Right atrium auricular region (tissue), 2 donors: ENCODE measurements around the gene RRP15. TPM values are rescaled to one million over a fixed set of nuclear protein-coding genes. Genes with fewer than 3 reads are reported as not detected.

Source experiments
- DNase-seq: peaks from one replicate; pipeline ENCODE4 v3.0.0-alpha.2; 2019; ENCODE audit warnings: low spot score
- H3K27ac ChIP-seq, 2 donors: fragments of 200-600 bp; sonication (generic); 1 replicate in 1 of 2; 2 replicates in 1 of 2; pipeline ENCODE4 v1.5.1; 2016 to 2019
- H3K27me3 ChIP-seq, 2 donors: fragments of 200-600 bp; sonication (generic); one replicate each; pipeline versions ENCODE4 v1.5.1 to v1.6.0; 2017 to 2019
- H3K36me3 ChIP-seq: fragments of 200-600 bp; sonication (generic); one replicate; pipeline ENCODE4 v1.5.1; 2016
- H3K4me1 ChIP-seq, 2 donors: fragments of 200-600 bp; sonication (generic); one replicate each; pipeline versions ENCODE4 v1.5.1 to v1.6.0; 2017 to 2019
- H3K4me3 ChIP-seq, 2 donors: fragments of 200-600 bp; sonication (generic); 1 replicate in 1 of 2; 2 replicates in 1 of 2; pipeline ENCODE4 v1.5.1; 2017 to 2019; ENCODE audit warnings: mild to moderate bottlenecking in 1 of 2, moderate library complexity in 1 of 2
- H3K9me3 ChIP-seq, 2 donors: fragments of 200-600 bp; sonication (generic); one replicate each; pipeline ENCODE4 v1.5.1; 2019
- total RNA-seq, 2 donors: library from RNA; depleted of rRNA; stranded (reverse); fragments of >200 nt; gene quantifications; one replicate each; pipeline ENCODE4 v1.1.0, GENCODE V29; 2016
- TF ChIP-seq, protein P1 (sequence below), 2 donors: fragments of 200-600 bp; sonication (generic); IDR thresholded peaks; one replicate each; pipeline ENCODE4 v1.5.1; 2019; ENCODE audit warnings: antibody characterized with exemption in 2 of 2

RRP15 gene
- total RNA-seq, 2 donors from 2014 or later: 5.3 to 6.2 TPM

DNA sequence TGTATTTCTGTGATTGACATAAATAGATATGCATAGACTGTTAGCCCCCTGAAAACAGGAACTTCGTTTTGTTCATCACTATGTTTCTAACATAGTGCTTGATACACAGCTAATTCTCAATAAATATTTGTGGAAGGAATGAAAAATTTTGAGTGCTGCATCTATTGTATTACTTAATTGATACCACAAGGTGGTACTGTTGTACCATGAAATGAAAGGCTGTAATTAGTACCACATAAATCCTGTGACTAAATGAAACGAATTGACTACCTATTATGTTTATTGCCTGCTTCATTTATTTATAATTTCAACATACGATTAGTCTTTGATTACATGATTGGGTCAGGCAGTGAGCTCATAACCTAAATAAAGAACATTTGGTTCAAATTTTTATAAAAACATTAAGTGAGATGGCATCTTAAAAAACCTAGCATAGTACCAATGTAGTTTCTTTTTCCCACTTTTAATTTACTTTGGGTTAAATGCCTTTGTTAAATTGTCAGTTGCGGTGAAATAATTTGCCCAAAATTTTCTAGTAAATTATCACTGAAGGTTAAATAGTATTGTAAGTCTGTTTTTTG is 45.0 kb downstream of the RRP15 start:
- Histone ChIP-seq H3K27ac (no peak overlapping the region), H3K9me3 (no peaks in the 10 kb centered on the region), H3K27me3 (no peaks in the 10 kb centered on the region), H3K4me1 (no peaks in the 10 kb centered on the region), H3K4me3 (no peak overlapping the region), H3K36me3 (no peaks in the 10 kb centered on the region)
- DNase-seq: no peak
- TF ChIP-seq, protein P1, sequence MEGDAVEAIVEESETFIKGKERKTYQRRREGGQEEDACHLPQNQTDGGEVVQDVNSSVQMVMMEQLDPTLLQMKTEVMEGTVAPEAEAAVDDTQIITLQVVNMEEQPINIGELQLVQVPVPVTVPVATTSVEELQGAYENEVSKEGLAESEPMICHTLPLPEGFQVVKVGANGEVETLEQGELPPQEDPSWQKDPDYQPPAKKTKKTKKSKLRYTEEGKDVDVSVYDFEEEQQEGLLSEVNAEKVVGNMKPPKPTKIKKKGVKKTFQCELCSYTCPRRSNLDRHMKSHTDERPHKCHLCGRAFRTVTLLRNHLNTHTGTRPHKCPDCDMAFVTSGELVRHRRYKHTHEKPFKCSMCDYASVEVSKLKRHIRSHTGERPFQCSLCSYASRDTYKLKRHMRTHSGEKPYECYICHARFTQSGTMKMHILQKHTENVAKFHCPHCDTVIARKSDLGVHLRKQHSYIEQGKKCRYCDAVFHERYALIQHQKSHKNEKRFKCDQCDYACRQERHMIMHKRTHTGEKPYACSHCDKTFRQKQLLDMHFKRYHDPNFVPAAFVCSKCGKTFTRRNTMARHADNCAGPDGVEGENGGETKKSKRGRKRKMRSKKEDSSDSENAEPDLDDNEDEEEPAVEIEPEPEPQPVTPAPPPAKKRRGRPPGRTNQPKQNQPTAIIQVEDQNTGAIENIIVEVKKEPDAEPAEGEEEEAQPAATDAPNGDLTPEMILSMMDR (IDR thresholded peaks at IDR 0.05): peak; percentile 40 to 74

DNA sequence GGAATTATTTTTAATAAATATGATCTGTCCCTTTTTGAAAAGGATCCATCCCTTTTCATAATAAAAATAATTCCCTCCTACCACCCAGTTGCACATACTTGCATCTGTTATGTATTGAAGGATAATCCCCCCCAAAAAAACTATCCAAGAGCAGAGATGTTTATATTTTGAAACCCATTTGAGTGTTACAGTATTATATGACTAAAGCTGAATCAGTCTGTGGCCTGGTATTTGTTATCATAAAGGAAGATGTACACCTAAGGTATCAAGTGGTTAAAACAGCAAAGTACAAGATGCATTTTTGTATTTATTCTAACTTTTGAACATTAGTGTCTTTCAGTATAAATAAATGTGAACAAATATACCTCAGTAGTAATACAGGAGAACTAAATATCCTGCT is 47.3 kb downstream of the RRP15 start:
- no peaks in the 10 kb centered on the region for H3K36me3 ChIP-seq
- H3K4me1 ChIP-seq: no peaks in the 10 kb centered on the region
- H3K27me3 ChIP-seq: no peaks in the 10 kb centered on the region
- TF ChIP-seq, protein P1 (IDR thresholded peaks at IDR 0.05): no peak
- DNase-seq: no peak
- H3K9me3 ChIP-seq: no peaks in the 10 kb centered on the region
- H3K27ac ChIP-seq: no peak overlapping the region
- H3K4me3 ChIP-seq: no peak overlapping the region

DNA sequence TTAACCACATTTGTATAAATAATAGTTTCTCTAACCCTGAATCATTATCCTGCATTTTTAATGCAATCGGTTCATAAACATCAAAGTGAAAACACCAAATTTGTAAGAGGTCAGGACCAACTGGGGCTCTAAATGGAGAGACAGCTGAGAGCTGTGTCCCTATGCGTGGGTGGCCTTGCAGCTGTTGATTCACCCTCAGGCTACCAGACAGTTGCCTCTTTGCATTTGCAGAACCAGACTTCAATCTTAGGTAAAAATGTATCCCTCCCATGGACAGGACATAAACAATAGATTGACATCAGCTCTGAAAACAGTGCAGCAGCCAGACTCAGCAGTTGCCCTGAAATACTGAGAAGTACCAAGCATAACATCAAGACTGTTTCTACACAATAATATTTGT is 51.2 kb downstream of the RRP15 start:
- TF ChIP-seq, protein P1 (IDR thresholded peaks at IDR 0.05): no peak
- Histone ChIP-seq H3K4me1 (no peaks in the 10 kb centered on the region), H3K36me3 (no peaks in the 10 kb centered on the region), H3K4me3 (no peak overlapping the region), H3K27me3 (no peaks in the 10 kb centered on the region), H3K9me3 (no peaks in the 10 kb centered on the region), H3K27ac (no peak overlapping the region)
- no peak for DNase-seq

DNA sequence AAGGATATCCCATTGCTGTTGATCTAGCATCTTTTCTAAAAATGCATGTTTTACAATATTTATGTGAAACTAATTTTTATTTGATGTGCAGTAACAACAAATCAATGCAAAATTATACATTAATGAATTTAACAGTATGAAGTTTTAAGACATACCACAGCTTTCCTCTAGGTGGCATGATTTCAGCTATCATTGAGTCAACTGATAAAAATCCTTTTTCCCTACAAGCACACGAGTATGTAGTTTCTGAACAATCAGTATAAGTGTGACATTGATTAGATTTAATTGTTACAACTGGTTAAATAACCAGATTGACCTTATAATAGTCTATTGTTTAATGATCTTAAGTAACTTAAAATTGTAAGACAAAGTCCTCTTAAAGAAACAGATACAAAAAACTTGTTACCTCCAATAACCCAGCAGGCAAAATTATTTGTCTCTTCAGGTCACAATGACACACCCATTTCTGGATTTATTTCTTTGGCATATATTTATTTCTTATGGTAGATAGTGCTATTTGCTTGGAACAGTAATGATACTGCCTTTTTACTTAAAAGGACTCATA is 54.3 kb downstream of the RRP15 start:
- Histone ChIP-seq H3K27me3 (no peaks in the 10 kb centered on the region), H3K27ac (no peak overlapping the region), H3K4me3 (no peak overlapping the region), H3K4me1 (no peaks in the 10 kb centered on the region), H3K9me3 (no peaks in the 10 kb centered on the region), H3K36me3 (no peaks in the 10 kb centered on the region)
- TF ChIP-seq, protein P1 (IDR thresholded peaks at IDR 0.05): peak; percentile 44 to 83
- no peak for DNase-seq

DNA sequence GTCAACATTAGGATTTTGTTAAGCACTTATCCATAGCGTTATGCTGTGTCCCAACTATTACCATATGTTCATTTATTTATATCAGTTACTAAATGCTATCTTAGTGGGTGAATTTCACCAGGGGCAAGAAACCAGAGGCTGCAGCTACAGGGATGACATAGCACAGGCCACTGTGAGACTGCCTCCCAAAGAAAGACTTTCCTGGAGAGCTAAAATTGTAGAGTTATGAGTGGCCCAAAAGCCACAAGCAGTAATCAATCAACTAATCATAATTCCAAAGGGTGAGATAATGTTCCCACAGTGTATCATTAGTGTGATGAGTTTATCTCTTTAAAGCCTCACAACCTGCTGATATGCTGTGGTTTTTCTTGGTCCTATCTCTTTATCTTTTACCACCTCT is 56.2 kb downstream of the RRP15 start:
- Histone ChIP-seq H3K27me3 (no peaks in the 10 kb centered on the region), H3K4me3 (no peak overlapping the region), H3K9me3 (no peaks in the 10 kb centered on the region), H3K27ac (no peak overlapping the region), H3K36me3 (no peaks in the 10 kb centered on the region), H3K4me1 (peaks cover 0 to 5% of the 10 kb centered on the region in 2 donors)
- no peak for DNase-seq
- TF ChIP-seq, protein P1 (IDR thresholded peaks at IDR 0.05): no peak

DNA sequence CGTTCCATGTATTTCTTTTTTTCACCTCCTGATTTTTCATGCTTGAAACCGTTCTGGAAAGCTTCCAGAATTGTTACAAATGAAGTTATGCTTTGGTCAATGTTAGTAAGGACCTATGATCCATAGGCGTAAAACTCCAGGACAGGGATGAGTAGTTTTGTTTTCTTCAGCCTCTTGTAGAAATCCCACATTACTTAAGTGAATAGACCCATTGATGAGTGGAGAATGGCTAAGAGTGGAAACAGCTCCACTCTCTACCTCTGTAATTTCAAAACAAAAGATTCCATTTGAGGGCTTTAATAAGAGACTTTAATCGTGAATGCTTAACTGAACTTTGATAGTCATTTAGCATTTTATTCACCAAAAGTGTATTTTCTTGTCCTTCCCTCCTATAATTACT is 57.0 kb downstream of the RRP15 start:
- Histone ChIP-seq H3K4me1 (peaks cover 0 to 5% of the 10 kb centered on the region in 2 donors), H3K36me3 (no peaks in the 10 kb centered on the region), H3K27me3 (no peaks in the 10 kb centered on the region), H3K9me3 (no peaks in the 10 kb centered on the region), H3K4me3 (no peak overlapping the region), H3K27ac (no peak overlapping the region)
- no peak for DNase-seq
- TF ChIP-seq, protein P1 (IDR thresholded peaks at IDR 0.05): no peak
